ENCODE data around the gene UBXN1. TPM values are rescaled to one million over a fixed set of nuclear protein-coding genes. Genes with fewer than 3 reads are reported as not detected.

Gene UBXN1
- total and polyA plus RNA-seq, 10 of the 15 experiments (the other 5 are each of a cell fraction or from before 2014, with no cell fraction given), result 7.0 to 173 (median 106) TPM

DNA sequence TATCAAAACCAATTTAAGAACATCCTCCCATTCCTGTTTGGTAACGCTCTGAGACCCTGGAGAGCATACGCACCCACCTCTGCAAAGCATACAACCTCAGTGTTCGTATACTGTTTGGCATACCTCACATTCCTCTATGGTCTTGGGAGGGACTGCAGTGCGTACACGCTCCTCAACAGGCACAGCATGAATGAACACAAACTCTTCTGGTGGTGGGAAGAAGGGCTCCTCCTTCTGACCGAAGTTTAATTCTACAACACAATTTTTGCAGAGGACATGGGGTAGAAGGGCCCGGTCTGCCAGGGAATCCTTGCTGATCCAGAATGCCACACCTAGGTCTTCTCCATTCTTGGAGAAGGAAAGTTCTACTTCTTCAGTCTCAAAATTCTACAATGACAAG lies 43.1 kb upstream of the UBXN1 start:
- no peak for ATAC-seq
- no peak overlapping the region for H3K27ac ChIP-seq (ENCODE audit: control insufficient read depth, insufficient read depth)
- intact Hi-C loops (cut with micrococcal nuclease; ENCODE audit: unreplicated experiment), result no loop called here
- no peak overlapping the region for H3K4me3 ChIP-seq
- no peaks in the 10 kb centered on the region; the same call in 1 of the 2 replicates for H3K4me1 ChIP-seq (ENCODE audit: control insufficient read depth, insufficient read depth, low read length)
- peaks cover 11% of the 10 kb centered on the region for H4K20me1 ChIP-seq (ENCODE audit: control insufficient read depth, insufficient read depth)
- SMC1A ChIA-PET (ENCODE audit: uncharacterized antibody, unreplicated experiment), result no interaction called here
- POLR2A ChIA-PET, result no interaction called here
- FAIRE-seq, result no peak
- no peaks in the 10 kb centered on the region for H3K27me3 ChIP-seq (replicated peaks in 1 of 2; ENCODE audit: control insufficient read depth in 2 of 2, insufficient read depth in 2 of 2, low read length in 1 of 2)
- TSS peak; percentile 58 for BruUV-seq (replicated peaks)
- CTCF ChIA-PET, result interaction anchor here (1.3 to 2.1 kb wide), 2 partner anchors 13 to 64 kb away, joined by 3 to 6 read pairs; no protein-coding TSS in a partner anchor
- peaks cover 59% of the 10 kb centered on the region for H3K79me2 ChIP-seq (ENCODE audit: control insufficient read depth, insufficient read depth, low read length)
- H3K9me3 ChIP-seq (replicated peaks; ENCODE audit: control insufficient read depth, insufficient read depth, low read length), result no peaks in the 10 kb centered on the region
- no peak overlapping the region for H3K4me2 ChIP-seq (ENCODE audit: control insufficient read depth, insufficient read depth)
- H2AFZ ChIP-seq (ENCODE audit: control insufficient read depth, low read depth, low read length), result no peak overlapping the region
- TF ChIP-seq MTA2 (IDR thresholded peaks at IDR 0.05; ENCODE audit: low read depth) (no peak), NFXL1 (IDR thresholded peaks at IDR 0.05; ENCODE audit: borderline replicate concordance) (no peak), POLR2AphosphoS5 (IDR thresholded peaks at IDR 0.05; ENCODE audit: low read length) (0 out of 2 replicates have a peak, but pooled peaks have one; percentile 23), IRF5 (IDR thresholded peaks at IDR 0.05; ENCODE audit: borderline replicate concordance) (no peak), RAD51 (IDR thresholded peaks at IDR 0.05) (no peak), MAX (IDR thresholded peaks at IDR 0.05; ENCODE audit: low read depth, low read length) (no peak), NR2F1 (conservative IDR thresholded peaks at IDR 0.05) (no peak)
- TF ChIP-seq, protein P1, sequence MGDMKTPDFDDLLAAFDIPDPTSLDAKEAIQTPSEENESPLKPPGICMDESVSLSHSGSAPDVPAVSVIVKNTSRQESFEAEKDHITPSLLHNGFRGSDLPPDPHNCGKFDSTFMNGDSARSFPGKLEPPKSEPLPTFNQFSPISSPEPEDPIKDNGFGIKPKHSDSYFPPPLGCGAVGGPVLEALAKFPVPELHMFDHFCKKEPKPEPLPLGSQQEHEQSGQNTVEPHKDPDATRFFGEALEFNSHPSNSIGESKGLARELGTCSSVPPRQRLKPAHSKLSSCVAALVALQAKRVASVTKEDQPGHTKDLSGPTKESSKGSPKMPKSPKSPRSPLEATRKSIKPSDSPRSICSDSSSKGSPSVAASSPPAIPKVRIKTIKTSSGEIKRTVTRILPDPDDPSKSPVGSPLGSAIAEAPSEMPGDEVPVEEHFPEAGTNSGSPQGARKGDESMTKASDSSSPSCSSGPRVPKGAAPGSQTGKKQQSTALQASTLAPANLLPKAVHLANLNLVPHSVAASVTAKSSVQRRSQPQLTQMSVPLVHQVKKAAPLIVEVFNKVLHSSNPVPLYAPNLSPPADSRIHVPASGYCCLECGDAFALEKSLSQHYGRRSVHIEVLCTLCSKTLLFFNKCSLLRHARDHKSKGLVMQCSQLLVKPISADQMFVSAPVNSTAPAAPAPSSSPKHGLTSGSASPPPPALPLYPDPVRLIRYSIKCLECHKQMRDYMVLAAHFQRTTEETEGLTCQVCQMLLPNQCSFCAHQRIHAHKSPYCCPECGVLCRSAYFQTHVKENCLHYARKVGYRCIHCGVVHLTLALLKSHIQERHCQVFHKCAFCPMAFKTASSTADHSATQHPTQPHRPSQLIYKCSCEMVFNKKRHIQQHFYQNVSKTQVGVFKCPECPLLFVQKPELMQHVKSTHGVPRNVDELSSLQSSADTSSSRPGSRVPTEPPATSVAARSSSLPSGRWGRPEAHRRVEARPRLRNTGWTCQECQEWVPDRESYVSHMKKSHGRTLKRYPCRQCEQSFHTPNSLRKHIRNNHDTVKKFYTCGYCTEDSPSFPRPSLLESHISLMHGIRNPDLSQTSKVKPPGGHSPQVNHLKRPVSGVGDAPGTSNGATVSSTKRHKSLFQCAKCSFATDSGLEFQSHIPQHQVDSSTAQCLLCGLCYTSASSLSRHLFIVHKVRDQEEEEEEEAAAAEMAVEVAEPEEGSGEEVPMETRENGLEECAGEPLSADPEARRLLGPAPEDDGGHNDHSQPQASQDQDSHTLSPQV (IDR thresholded peaks at IDR 0.05), result no peak
- in situ Hi-C loops (cut with MboI), result no loop called here
- no peak overlapping the region for H3K9ac ChIP-seq (ENCODE audit: control insufficient read depth, insufficient read depth, low read length)
- DNase-seq (ENCODE audit: low read depth, low spot score), result no peak
- RAD21 ChIA-PET (ENCODE audit: unreplicated experiment), result no interaction called here
- peaks cover 15 to 68% of the 10 kb centered on the region in 2 experiments for H3K36me3 ChIP-seq (ENCODE audit: control insufficient read depth in 2 of 2, insufficient read depth in 2 of 2, low read length in 1 of 2)
- 91% methylated on average over 7 of the region's 7 CpGs for whole genome bisulfite sequencing (ENCODE audit: insufficient coverage, insufficient replicate concordance, low lambda C conversion rate, missing lambda C conversion rate)
